HG03025 (cell line): Measurements from ENCODE around the gene ITGA7.

Experiments used
- ATAC-seq: cut with Tn5 transposase; IDR thresholded peaks from one replicate; pipeline ENCODE4 v1.9.1; 2021; ENCODE audit warnings: mild to moderate bottlenecking, moderate library complexity; ENCODE audit not compliant: unreplicated experiment, low FRiP score

Gene ITGA7

GRCh38 chr12:55683676-55684075 lies 24.0 kb downstream of the ITGA7 start:
- no peak for ATAC-seq

DNA sequence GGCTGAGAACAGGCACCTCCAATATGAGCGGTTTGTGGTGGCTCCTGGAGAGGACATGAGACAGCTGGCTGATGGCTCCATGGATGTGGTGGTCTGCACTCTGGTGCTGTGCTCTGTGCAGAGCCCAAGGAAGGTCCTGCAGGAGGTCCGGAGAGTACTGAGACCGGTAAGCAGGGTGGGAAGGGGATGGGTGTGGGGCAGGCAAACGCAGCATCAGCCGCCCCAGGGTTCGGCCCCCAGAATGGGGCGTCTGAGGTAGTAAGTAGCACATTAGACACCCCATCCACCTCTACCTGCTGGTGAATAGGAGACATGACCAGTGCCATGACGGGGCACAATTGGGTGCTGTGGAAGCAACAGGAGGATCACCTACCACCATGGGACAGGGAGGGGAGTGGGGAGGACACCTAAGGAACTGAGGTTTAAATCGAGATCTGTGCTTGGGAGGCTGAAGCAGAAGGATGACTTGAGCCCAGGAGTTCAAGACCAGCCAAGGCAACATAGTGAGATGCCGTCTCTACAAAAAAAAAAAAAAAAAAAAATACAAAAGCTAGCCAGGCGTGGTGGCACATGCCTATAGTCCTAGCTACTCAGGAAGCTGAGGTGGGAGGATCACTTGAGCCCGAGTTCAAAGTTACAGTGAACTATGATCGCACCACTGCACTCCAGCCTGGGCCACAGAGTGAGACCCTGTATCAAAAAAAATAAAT lies 25.5 kb downstream of the ITGA7 start:
- ATAC-seq: no peak

DNA sequence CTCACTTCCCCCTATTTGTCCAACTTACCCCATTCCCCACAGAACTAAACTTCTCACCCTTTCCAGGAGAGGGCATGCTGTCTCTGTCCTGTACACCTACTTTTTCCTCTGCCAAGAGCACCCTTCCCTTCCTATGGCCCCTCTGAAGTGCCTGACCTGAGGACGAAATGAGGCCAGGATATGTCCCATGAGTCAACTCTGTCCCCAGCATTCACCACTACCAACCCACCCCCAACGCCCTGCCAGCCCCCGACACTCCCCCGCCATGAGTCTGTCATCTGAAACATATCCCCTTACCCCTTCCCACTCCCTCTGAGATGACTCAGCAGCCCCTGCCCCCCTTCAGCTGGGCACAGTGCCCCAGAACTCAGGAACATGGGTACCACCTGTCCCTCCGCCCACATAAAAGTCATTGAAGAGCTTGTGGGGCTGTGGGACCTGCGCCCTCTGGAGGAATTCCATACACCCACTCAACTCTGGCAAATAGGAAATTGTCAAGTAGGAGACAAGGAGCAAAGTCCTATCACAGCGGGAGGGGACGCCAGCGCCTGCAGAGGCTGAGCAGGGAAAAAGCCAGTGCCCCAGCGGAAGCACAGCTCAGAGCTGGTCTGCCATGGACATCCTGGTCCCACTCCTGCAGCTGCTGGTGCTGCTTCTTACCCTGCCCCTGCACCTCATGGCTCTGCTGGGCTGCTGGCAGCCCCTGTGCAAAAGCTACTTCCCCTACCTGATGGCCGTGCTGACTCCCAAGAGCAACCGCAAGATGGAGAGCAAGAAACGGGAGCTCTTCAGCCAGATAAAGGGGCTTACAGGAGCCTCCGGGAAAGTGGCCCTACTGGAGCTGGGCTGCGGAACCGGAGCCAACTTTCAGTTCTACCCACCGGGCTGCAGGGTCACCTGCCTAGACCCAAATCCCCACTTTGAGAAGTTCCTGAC lies 26.3 kb downstream of the ITGA7 start:
- no peak for ATAC-seq

- ATAC-seq: no peak
These were observed 28.0 kb downstream of the ITGA7 start for GRCh38 chr12:55679691-55680090.

DNA sequence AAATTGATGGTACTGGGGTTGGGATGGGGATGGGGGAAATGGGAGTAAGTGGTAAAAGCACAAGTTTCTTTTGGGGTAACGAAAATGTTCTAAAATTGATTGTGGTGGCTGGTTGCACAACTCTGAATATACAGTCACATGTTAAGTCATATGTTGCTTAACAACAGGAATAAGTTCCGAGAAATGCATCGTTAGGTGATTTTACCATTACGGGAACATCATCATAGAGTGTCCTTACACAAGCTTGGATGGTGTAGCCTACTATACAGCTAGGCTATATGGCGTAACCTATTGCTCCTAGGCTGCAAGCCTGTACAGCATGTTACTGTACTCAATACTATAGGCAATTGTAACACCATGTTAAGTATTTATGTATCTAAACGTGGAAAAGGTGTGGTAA lies 31.0 kb downstream of the ITGA7 start:
- no peak for ATAC-seq

DNA sequence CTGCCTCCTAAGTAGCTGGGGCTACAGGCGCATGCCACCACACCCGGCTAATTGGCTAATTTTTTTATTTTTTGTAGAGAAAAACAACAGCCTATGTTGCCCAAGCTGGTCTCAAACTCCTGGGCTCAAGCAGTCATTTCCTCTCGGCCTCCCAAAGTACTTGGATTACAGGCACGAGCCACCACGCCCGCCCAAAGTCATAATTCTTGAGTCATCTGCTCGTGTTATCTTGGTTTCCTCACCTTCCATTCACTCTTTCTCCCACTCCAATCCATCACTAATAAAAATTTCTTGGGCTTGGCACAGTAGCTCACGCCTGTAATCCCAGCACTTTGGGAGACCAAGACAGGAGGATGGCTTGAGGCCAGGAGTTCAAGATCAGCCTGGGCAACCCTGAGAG lies 32.0 kb downstream of the ITGA7 start:
- ATAC-seq: no peak

- ATAC-seq: peak; percentile 99
These were observed 34.1 kb downstream of the ITGA7 start for GRCh38 chr12:55673638-55674037.

DNA sequence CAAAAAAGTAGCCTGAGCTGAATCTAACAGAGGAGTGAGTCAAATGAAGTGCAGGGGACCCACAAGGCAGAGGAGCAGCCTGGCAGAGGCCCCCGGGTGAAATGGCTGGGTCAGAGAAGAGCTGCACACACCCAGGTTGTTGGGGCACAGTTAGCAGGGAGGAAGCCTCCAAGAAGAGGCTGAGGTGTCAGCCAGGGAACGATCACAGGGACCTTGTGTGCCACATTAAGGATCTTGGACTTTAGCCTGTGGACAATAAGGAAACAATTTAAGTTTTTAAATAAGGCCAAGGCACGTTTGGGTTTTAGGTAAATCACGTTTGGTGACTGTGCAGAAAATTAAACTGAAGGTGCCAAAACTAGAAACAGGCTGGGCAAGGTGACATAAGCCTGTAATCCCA lies 36.0 kb downstream of the ITGA7 start:
- no peak for ATAC-seq

DNA sequence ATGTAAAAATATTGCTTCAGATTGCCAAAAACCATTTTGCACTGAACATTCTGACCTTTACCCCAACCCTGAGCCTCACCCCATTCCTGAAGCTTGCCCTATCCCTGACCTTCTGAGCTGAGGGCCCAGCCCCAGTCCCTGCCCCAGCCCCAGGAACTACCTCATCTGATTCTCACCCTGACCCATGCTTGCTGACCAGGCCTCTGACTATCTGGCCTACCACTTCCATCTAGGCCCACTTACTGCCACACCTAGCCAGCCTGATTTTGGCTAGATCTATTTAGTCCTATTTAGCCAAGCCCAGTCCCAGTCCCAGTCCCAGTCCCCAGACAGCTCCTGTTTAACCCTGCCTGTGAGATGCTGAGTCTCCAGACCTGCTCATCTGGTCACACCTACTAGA lies 37.4 kb downstream of the ITGA7 start:
- ATAC-seq: no peak

- ATAC-seq: no peak
These were observed 41.2 kb downstream of the ITGA7 start for GRCh38 chr12:55666508-55666907.

DNA sequence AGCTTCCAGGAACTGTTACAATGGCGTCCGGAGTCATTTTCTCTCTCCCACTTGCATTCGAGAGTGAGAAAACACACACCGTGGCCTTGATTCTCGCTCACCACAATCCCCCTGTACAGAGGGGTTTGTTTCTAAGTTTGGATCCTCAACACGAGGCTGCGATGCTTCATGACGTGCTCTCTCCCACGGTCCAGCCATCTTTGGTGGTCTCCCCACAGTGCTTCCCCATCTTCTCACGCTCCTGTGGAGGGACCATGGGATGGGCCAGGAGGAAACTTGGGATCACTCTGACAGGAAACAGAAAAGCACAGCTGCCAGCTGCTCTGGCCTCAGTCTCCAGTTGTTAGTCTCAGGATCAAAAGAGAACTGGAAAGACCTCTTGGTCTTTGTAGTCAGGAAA lies 42.9 kb downstream of the ITGA7 start:
- no peak for ATAC-seq

- ATAC-seq: no peak
These were observed 44.3 kb downstream of the ITGA7 start for GRCh38 chr12:55663391-55663790.

- ATAC-seq: no peak
These were observed 48.0 kb downstream of the ITGA7 start for GRCh38 chr12:55659486-55660385.

DNA sequence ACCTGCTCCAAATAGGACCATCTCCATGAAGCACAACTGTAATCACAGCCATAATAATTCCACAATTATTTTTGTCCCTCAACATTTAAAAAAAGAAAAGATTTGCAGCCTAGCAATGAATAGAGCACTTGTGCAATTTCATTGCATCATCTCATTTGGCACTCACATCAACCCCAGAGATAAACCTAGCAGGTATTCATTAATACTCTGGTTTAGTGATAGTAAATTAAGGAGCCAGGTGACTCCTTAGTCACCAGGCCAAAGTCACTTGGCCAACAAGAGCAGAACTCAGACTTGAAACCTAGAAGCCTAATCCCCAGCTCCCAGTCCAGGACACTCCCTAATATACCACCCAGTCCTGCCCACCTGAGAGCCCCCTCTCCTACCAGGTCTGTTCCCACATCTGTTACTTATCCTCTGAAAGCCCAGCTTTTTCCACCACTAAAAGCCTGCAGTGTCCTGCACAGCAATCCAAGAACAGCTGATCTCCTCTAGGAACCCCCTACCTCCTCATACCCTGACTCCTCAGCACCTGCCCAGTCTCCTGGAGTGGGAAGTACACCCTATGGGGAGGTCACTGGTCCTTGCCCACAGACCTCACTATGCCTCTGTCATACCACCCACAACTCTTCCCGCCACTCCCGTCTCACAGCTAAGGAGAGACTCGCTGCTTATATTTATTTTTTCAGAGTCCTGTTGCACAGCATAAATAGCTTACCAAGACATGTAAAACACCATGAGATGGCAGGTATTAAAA lies 48.9 kb downstream of the ITGA7 start:
- ATAC-seq: no peak

GRCh38 chr12:55658212-55658611 lies 49.5 kb downstream of the ITGA7 start:
- no peak for ATAC-seq

GRCh38 chr12:55657212-55657611 lies 50.5 kb downstream of the ITGA7 start:
- ATAC-seq: no peak

GRCh38 chr12:55654511-55655214 lies 53.0 kb downstream of the ITGA7 start:
- ATAC-seq: no peak

- ATAC-seq: no peak
These were observed 54.7 kb downstream of the ITGA7 start for GRCh38 chr12:55653031-55653430.

DNA sequence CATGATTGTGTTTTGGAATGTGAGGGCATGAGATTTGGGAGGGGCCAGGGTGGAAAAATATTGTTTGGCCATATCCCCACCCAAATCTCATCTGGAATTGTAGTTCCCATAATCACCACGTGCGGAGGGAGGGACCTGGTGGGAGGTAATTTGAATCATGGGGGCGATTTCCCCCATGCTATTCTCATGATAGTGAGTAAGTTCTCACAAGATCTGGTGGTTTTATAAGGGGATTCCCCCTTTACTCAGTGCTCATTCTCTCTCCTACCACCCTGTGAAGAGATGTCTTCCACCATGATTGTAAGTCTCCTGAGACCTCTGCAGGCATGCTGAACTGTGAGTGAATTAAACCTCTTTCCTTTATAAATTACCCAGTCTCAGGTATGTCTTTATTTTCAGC lies 55.4 kb downstream of the ITGA7 start:
- no peak for ATAC-seq

- ATAC-seq: no peak
These were observed 56.4 kb downstream of the ITGA7 start for GRCh38 chr12:55651299-55651683.
